ENCODE data around the gene SYTL3.

DNA sequence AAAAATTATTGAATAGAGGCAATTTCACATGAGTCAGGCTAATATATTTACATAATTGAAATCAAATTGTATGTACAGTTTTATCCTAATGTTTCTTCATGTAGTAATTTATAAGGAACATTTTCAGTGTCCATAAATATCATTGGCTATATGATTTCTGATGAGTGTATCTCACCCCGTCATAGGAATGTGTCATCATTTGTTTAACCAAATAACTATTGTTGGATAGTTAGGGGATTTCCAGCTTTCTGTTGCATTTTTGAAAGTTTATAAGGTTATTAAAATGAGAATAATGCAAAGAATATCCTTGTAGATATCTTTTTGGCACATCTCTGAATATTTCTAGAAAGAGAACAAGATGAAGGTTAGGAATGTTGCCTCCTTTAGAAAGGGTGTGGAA, 39.0 kb downstream of the SYTL3 start:
- TF ChIP-seq, protein P1, sequence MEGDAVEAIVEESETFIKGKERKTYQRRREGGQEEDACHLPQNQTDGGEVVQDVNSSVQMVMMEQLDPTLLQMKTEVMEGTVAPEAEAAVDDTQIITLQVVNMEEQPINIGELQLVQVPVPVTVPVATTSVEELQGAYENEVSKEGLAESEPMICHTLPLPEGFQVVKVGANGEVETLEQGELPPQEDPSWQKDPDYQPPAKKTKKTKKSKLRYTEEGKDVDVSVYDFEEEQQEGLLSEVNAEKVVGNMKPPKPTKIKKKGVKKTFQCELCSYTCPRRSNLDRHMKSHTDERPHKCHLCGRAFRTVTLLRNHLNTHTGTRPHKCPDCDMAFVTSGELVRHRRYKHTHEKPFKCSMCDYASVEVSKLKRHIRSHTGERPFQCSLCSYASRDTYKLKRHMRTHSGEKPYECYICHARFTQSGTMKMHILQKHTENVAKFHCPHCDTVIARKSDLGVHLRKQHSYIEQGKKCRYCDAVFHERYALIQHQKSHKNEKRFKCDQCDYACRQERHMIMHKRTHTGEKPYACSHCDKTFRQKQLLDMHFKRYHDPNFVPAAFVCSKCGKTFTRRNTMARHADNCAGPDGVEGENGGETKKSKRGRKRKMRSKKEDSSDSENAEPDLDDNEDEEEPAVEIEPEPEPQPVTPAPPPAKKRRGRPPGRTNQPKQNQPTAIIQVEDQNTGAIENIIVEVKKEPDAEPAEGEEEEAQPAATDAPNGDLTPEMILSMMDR (IDR thresholded peaks at IDR 0.05), result no peak
- no peak for TF ChIP-seq POLR2AphosphoS5 (IDR thresholded peaks at IDR 0.05)
- TF ChIP-seq EP300 (IDR thresholded peaks at IDR 0.05), result no peak
